SK-N-SH (cell line): ENCODE results near the gene KRAS. TPM values are rescaled to one million over a fixed set of nuclear protein-coding genes. Genes with fewer than 3 reads are reported as not detected.

Experiments
- CTCF ChIA-PET: fragments of 300-600, 350-600 bp; formaldehyde crosslinking; extraction: SDS; loops from one replicate; lab custom pipeline; 2021; lab: Yijun Ruan, JAX
- POLR2A ChIA-PET: fragments of 350-600 bp; sonication (Branson Sonifier 250); formaldehyde crosslinking; extraction: SDS; loops from one replicate; lab custom pipeline; 2020; ENCODE audit warnings: antibody characterized with exemption, inconsistent platforms; lab: Yijun Ruan, JAX
- DNase-seq: peaks from one replicate; pipeline ENCODE4 v3.0.0; 2012
- H2AFZ ChIP-seq: fragments of 200-600 bp; sonication (generic); 2 replicates; pipeline ENCODE4 v1.8.1; 2016; ENCODE audit warnings: antibody characterized with exemption, mild to moderate bottlenecking, low read depth
- H3F3A ChIP-seq: fragments of 200-600 bp; sonication (generic); replicated peaks from 2 replicates; pipeline ENCODE3; 2016; ENCODE audit warnings: antibody characterized with exemption, mild to moderate bottlenecking; ENCODE audit not compliant: insufficient read depth
- H3K27ac ChIP-seq, 2 experiments: fragments of 200-500 bp in 1 of 2; fragments of 200-600 bp in 1 of 2; sonication (Bioruptor generic) in 1 of 2; sonication (generic), shearing (Covaris generic) in 1 of 2; 2 replicates each; pipeline versions ENCODE4 v1.5.1 to v1.6.1; 2014 to 2016; ENCODE audit warnings: low read depth in 2 of 2, inconsistent platforms in 1 of 2, low read length in 1 of 2, mild to moderate bottlenecking in 1 of 2, mixed read lengths in 1 of 2
- H3K27me3 ChIP-seq: fragments of 200-600 bp; sonication (generic), shearing (Covaris generic); 2 replicates; pipeline ENCODE4 v1.6.1; 2016; ENCODE audit warnings: mixed run types; ENCODE audit not compliant: insufficient read depth
- H3K36me3 ChIP-seq, 2 experiments: fragments of 200-500 bp in 1 of 2; fragments of 200-600 bp in 1 of 2; sonication (Bioruptor generic) in 1 of 2; sonication (generic) in 1 of 2; replicated peaks in 1 of 2; 2 replicates each; pipeline versions ENCODE3 to v1.5.1; 2014 to 2016; ENCODE audit warnings: low read length in 1 of 2, mild to moderate bottlenecking in 1 of 2; ENCODE audit not compliant: insufficient read depth in 2 of 2, control insufficient read depth in 1 of 2
- H3K4me1 ChIP-seq, 2 experiments: fragments of 200-500 bp in 1 of 2; fragments of 200-600 bp in 1 of 2; sonication (Bioruptor generic) in 1 of 2; sonication (generic), shearing (Covaris generic) in 1 of 2; 2 replicates each; pipeline versions ENCODE4 v1.5.1 to v1.6.1; 2014 to 2016; ENCODE audit warnings: low read depth in 1 of 2, low read length in 1 of 2, mixed run types in 1 of 2; ENCODE audit not compliant: insufficient read depth in 2 of 2, control insufficient read depth in 1 of 2
- H3K4me2 ChIP-seq: fragments of 200-600 bp; sonication (generic), shearing (Covaris generic); 2 replicates; pipeline ENCODE4 v1.6.1; 2017; ENCODE audit warnings: mixed run types
- H3K4me3 ChIP-seq, 2 experiments: fragments of 200-500 bp in 1 of 2; fragments of 200-600 bp in 1 of 2; sonication (Bioruptor generic) in 1 of 2; sonication (generic), shearing (Covaris generic) in 1 of 2; 2 replicates each; pipeline versions ENCODE4 v1.5.1 to v1.8.1; 2014 to 2016; ENCODE audit warnings: low read depth in 2 of 2, inconsistent platforms in 1 of 2, low read length in 1 of 2, mild to moderate bottlenecking in 1 of 2, mixed read lengths in 1 of 2, moderate library complexity in 1 of 2
- H3K79me2 ChIP-seq: fragments of 200-600 bp; sonication (generic); 2 replicates; pipeline ENCODE4 v1.8.1; 2017; ENCODE audit warnings: mild to moderate bottlenecking; ENCODE audit not compliant: insufficient read depth
- H3K9ac ChIP-seq: fragments of 200-600 bp; sonication (generic); 2 replicates; pipeline ENCODE4 v1.6.1; 2017; ENCODE audit warnings: mixed run types
- H3K9me2 ChIP-seq: fragments of 200-600 bp; sonication (generic); 2 replicates; pipeline ENCODE4 v1.6.1; 2017; ENCODE audit warnings: mixed run types
- H3K9me3 ChIP-seq: fragments of 200-600 bp; sonication (generic); 2 replicates; pipeline ENCODE4 v1.6.1; 2017; ENCODE audit warnings: mixed run types, mild to moderate bottlenecking, moderate library complexity
- H4K20me1 ChIP-seq: fragments of 200-600 bp; sonication (generic); 2 replicates; pipeline ENCODE4 v1.6.1; 2017; ENCODE audit warnings: mild to moderate bottlenecking, mixed run types; ENCODE audit not compliant: insufficient read depth
- ELF1 ChIP-seq: IDR thresholded peaks from 2 replicates; pipeline ENCODE4 v1.4.0; 2012
- EP300 ChIP-seq, 2 experiments: IDR thresholded peaks; 2 replicates each; pipeline versions ENCODE4 v1.4.0 to v1.6.1; 2012; ENCODE audit warnings: borderline replicate concordance in 1 of 2, low read depth in 1 of 2, low read length in 1 of 2
- FOSL2 ChIP-seq: IDR thresholded peaks from 2 replicates; pipeline ENCODE4 v1.4.0; 2012; ENCODE audit warnings: low read depth, mild to moderate bottlenecking, moderate library complexity, borderline replicate concordance
- FOXJ3 ChIP-seq: sonication (generic); formaldehyde crosslinking; IDR thresholded peaks from 2 replicates; pipeline ENCODE4 v1.5.1; 2020; ENCODE audit warnings: mild to moderate bottlenecking, missing genetic modification reagents
- JUND ChIP-seq: IDR thresholded peaks from 2 replicates; pipeline ENCODE4 v1.4.0; 2012
- PBX3 ChIP-seq: IDR thresholded peaks from 2 replicates; pipeline ENCODE4; 2012
- RCOR1 ChIP-seq: fragments of 150-350 bp; IDR thresholded peaks from 2 replicates; pipeline ENCODE4 v1.6.1; 2017; ENCODE audit warnings: antibody characterized with exemption, low read length
- RFX5 ChIP-seq: IDR thresholded peaks from 2 replicates; pipeline ENCODE4 v1.6.1; 2012; ENCODE audit warnings: mild to moderate bottlenecking, improper control_type of control experiment, low read length
- RXRA ChIP-seq: IDR thresholded peaks from 2 replicates; pipeline ENCODE4 v1.4.0; 2012; ENCODE audit warnings: low read depth, mild to moderate bottlenecking, borderline replicate concordance
- TAF1 ChIP-seq: IDR thresholded peaks from 2 replicates; pipeline ENCODE4 v1.6.1; 2012; ENCODE audit warnings: low read depth, mild to moderate bottlenecking, low read length, moderate library complexity, borderline replicate concordance
- TCF12 ChIP-seq: IDR thresholded peaks from 2 replicates; pipeline ENCODE4 v1.4.0; 2012
- USF2 ChIP-seq: fragments of 150-350 bp; IDR thresholded peaks from 2 replicates; pipeline ENCODE4 v1.6.1; 2017; ENCODE audit warnings: antibody characterized with exemption, low read length, low read depth, borderline replicate concordance
- WGBS: methylation state at CpG from one replicate; pipeline ENCODE4 v1.1.6; 2017; ENCODE audit warnings: low lambda C conversion rate; 5-methylcytosine and 5-hydroxymethylcytosine counted together
- polyA plus RNA-seq, 3 experiments: library from polyadenylated mRNA; depleted of rRNA; stranded (reverse); fragments of >200 nt; gene quantifications; 2 replicates each; pipeline ENCODE4 v1.2.3, GENCODE V29; 2012
- TF ChIP-seq, protein P1 (sequence below): fragments of 200-600 bp; sonication (generic); IDR thresholded peaks from 2 replicates; pipeline ENCODE4 v1.6.1; 2017; ENCODE audit warnings: antibody characterized with exemption, mild to moderate bottlenecking, moderate library complexity
- TF ChIP-seq, protein P2 (sequence below): fragments of 150-350 bp; IDR thresholded peaks from 2 replicates; pipeline ENCODE4 v1.6.1; 2016; ENCODE audit warnings: mild to moderate bottlenecking, low read depth, low read length
- TF ChIP-seq, protein P3 (sequence below): IDR thresholded peaks from 2 replicates; pipeline ENCODE4 v1.4.0; 2012; ENCODE audit warnings: low read depth, borderline replicate concordance

The KRAS gene
- polyA plus RNA-seq, 1 of the 3 experiments (the other 2 are of a cell fraction), result 8.0 TPM

DNA sequence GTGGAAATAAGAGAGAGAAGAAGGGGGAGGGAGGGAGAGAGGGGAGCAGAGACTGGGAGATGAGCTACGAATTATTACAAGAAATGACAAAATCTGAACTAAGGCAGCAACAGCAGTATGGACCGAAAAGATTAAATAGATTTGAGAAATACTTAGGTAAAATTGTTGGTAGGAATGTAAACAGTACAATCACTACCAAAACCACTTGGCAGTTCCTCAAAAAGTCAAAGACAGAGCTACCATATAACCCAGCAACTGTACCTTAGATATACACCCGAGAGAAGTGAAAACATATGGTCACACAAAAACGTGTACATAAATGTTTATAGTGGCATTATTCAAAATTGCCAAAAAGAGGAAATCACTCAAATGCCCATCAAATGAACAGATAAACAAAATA, 14.1 kb downstream of the KRAS start (continued):
- TF ChIP-seq, protein P1, sequence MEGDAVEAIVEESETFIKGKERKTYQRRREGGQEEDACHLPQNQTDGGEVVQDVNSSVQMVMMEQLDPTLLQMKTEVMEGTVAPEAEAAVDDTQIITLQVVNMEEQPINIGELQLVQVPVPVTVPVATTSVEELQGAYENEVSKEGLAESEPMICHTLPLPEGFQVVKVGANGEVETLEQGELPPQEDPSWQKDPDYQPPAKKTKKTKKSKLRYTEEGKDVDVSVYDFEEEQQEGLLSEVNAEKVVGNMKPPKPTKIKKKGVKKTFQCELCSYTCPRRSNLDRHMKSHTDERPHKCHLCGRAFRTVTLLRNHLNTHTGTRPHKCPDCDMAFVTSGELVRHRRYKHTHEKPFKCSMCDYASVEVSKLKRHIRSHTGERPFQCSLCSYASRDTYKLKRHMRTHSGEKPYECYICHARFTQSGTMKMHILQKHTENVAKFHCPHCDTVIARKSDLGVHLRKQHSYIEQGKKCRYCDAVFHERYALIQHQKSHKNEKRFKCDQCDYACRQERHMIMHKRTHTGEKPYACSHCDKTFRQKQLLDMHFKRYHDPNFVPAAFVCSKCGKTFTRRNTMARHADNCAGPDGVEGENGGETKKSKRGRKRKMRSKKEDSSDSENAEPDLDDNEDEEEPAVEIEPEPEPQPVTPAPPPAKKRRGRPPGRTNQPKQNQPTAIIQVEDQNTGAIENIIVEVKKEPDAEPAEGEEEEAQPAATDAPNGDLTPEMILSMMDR, result no peak
- TF ChIP-seq EP300 (IDR thresholded peaks at IDR 0.05; ENCODE audit: borderline replicate concordance in 1 of 2, low read depth in 1 of 2, low read length in 1 of 2) (no peak), RCOR1 (no peak), RXRA (no peak), FOSL2 (no peak)
- TF ChIP-seq, all 33 proteins: peak for 0

- Histone ChIP-seq H3F3A (no peaks in the 10 kb centered on the region), H3K9ac (no peak overlapping the region)
Measured at GRCh38 chr12:25236190-25236589, 14.5 kb downstream of the KRAS start.

GRCh38 chr12:25213338-25213737, 37.4 kb downstream of the KRAS start:
- H3F3A ChIP-seq, result peaks cover 16% of the 10 kb centered on the region
- ChIA-PET POLR2A (no interaction called here), CTCF (interaction anchor here (0.6 to 3.2 kb wide), 3 partner anchors 17 to 24 kb away, joined by 3 to 11 read pairs (median 3); no protein-coding TSS in a partner anchor)
- no peaks in the 10 kb centered on the region; a peak in 1 of 4 replicates for H3K4me1 ChIP-seq
- peaks cover 30% of the 10 kb centered on the region for H3K79me2 ChIP-seq
- H3K9me3 ChIP-seq, result no peaks in the 10 kb centered on the region
- H3K27me3 ChIP-seq, result no peaks in the 10 kb centered on the region
- no peak overlapping the region for H3K9ac ChIP-seq
- H3K27ac ChIP-seq, result no peak overlapping the region
- DNase-seq, result no peak
- no peak overlapping the region for H3K4me3 ChIP-seq
- H3K9me2 ChIP-seq, result no peaks in the 10 kb centered on the region
- H2AFZ ChIP-seq, result no peak overlapping the region
- no peak overlapping the region for H3K4me2 ChIP-seq
- H4K20me1 ChIP-seq, result no peaks in the 10 kb centered on the region
- 96% methylated on average over 1 of the region's 1 CpG for WGBS
- peaks cover 30 to 36% of the 10 kb centered on the region in 2 experiments for H3K36me3 ChIP-seq
- TF ChIP-seq, protein P1, result no peak
- no peak for TF ChIP-seq RCOR1
- TF ChIP-seq FOXJ3 (CRISPR knock-in tag), result no peak
- no peak for TF ChIP-seq TAF1
- TF ChIP-seq TCF12, result no peak
- no peak for TF ChIP-seq ELF1
- TF ChIP-seq PBX3, result no peak
- no peak for TF ChIP-seq USF2
- TF ChIP-seq, protein P2, sequence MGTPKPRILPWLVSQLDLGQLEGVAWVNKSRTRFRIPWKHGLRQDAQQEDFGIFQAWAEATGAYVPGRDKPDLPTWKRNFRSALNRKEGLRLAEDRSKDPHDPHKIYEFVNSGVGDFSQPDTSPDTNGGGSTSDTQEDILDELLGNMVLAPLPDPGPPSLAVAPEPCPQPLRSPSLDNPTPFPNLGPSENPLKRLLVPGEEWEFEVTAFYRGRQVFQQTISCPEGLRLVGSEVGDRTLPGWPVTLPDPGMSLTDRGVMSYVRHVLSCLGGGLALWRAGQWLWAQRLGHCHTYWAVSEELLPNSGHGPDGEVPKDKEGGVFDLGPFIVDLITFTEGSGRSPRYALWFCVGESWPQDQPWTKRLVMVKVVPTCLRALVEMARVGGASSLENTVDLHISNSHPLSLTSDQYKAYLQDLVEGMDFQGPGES, result no peak

More at GRCh38 chr12:25236190-25236589, 14.5 kb downstream of the KRAS start:
- Histone ChIP-seq H3K9me3 (no peaks in the 10 kb centered on the region), H3K36me3 (peaks cover 47 to 51% of the 10 kb centered on the region in 2 experiments), H3K79me2 (peaks cover 93% of the 10 kb centered on the region), H3K27ac (no peak overlapping the region), H3K9me2 (no peaks in the 10 kb centered on the region), H2AFZ (no peak overlapping the region), H3K4me3 (no peak overlapping the region), H3K4me2 (no peak overlapping the region), H4K20me1 (peaks cover 11% of the 10 kb centered on the region), H3K27me3 (no peaks in the 10 kb centered on the region), H3K4me1 (no peaks in the 10 kb centered on the region; a peak in 2 of 4 replicates)
- no peak for DNase-seq
- 88% methylated on average over 1 of the region's 1 CpG for WGBS
- ChIA-PET CTCF (interaction anchor here (1.0 to 2.4 kb wide), 3 partner anchors 13 to 110 kb away, joined by 3 to 10 read pairs (median 3); no protein-coding TSS in a partner anchor), POLR2A (interaction anchor here (0.6 kb wide), 1 partner anchor 15 kb away, joined by 3 read pairs; the partner anchor contains the start of gene KRAS)
- TF ChIP-seq RFX5 (no peak), TCF12 (no peak), JUND (no peak), FOSL2 (peak; percentile 18; the same call in 1 of the 2 replicates)
- TF ChIP-seq, protein P3, sequence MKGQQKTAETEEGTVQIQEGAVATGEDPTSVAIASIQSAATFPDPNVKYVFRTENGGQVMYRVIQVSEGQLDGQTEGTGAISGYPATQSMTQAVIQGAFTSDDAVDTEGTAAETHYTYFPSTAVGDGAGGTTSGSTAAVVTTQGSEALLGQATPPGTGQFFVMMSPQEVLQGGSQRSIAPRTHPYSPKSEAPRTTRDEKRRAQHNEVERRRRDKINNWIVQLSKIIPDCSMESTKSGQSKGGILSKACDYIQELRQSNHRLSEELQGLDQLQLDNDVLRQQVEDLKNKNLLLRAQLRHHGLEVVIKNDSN, result no peak
